ENCODE measurements around the gene BICD1.

BICD1 gene

DNA sequence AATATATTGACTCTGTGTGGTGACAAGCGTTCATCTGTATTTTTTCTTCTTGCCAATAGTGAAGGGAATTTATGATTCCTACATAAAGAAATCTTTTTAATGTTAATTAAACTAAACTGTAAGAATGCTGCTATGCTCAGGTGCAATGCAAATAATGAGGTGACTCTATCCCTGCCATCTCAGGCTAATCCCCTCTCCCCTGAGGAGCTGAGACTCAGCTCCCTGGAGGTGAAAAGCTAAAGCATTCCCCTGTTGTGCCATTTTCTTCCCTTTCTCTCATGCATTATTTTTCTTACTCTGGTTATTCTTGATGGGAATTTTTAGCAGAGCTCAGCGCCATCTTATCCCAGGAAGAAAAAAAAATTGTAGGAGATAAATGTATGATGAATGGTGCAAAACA, 178.8 kb downstream of the BICD1 start:
- FAIRE-seq, result no peak

GRCh38 chr12:32290411-32290810, 183.8 kb downstream of the BICD1 start:
- FAIRE-seq, result no peak

DNA sequence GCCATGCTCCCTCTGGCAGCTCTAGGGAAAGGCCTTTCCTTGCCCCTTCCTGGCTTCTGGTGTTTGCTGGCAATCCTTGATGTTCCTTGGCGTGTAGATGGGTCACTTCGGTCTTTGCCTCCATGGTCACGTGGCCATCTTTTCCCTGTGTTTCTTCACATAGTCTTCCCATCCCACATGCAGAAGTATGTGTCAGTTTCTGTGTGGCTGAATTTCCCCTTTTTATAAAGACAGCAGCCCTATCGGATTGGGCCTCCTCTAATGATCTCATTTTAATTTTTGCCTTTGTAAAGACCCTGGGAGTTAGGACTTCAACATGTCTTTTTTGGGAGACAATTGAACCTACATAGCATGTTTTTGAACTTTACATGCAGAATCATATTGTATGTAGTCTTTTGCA, 185.5 kb downstream of the BICD1 start:
- no peak for FAIRE-seq

DNA sequence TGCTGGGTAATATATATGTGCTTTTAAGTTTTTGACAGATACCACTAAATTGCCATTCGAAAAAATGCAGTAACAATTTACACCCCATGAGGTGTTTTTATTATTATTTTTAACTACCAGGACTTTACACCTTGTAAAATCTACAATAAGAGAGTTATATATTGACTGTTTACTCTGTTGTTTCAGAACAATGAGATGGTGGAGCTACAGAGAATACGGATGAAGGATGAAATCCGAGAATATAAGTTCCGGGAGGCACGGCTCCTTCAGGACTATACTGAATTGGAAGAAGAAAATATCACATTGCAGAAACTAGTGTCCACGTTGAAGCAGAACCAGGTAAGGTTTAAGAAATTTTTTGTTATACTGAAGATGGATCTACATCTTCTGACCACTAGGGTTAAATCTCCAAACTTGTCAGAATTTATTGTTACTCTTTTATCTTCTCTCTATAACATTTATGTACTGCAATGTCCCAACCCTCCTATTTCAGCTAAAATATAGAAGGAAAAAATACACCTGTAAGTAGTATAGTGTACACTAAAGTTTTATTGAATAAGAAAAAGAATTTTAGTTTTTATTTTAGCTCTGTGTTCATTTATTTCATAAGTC, 187.3 kb downstream of the BICD1 start:
- no peak for FAIRE-seq

DNA sequence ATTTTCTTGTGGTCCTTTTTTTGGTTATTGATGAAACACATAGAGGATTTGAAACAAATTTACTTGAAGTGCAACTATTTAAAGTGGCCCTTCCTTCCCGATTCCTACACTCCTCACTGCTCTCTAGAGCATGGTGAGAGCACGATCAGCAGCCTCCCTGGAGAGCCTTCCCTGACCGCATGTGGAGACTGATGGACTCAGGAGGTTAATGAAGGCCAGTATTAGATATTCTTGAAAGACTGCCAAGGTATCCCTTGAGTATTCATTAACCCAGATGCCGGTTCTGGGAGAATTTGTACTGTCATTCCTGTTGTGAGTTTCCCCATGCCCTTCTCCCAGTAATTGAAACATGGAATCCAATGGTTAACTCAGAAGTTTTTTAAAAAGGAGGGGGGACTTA, 189.9 kb downstream of the BICD1 start:
- FAIRE-seq, result no peak

DNA sequence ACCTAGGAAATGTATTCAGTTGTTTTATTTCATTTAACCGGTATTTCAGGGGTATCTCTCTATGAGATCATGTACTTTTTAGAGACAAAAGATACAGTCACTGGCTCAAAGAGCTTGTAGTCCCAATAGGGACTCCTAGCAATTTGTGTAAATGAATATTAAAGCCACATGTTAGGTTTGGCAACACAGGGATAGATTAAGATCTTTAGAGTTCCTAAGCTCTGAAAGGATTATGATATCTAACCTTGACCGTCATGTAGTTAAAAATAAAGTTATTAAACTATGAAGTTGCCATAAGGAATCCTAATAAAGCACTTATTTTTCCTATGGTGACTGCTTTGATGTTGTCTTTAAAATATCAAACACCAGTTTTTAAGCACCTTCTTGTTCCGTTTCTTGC, 192.3 kb downstream of the BICD1 start:
- no peak for FAIRE-seq

DNA sequence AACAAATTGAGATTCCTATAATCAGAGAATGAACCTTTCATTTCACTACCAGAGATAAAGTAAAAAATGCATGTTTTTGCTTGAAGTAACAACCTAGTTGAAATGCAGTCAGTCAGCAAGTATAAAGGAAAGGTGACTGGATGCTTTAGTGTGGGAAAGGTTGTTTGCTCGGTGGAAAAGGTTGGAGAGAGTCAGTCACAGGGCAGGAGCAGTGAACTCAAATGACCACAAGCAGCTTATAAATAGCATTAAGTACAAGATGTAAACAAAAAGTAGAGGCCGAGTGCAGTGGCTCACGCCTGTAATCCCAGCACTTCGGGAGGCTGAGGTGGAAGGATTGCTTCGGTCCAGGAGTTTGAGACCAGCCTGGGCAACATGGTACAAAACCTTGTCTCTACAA, 194.6 kb downstream of the BICD1 start:
- no peak for FAIRE-seq

- no peak for FAIRE-seq
These were observed 195.8 kb downstream of the BICD1 start for GRCh38 chr12:32302218-32303173.

GRCh38 chr12:32303174-32303549, 196.5 kb downstream of the BICD1 start:
- no peak for FAIRE-seq

- peak; percentile 96 for FAIRE-seq
These were observed 198.5 kb downstream of the BICD1 start for GRCh38 chr12:32305163-32305562.

DNA sequence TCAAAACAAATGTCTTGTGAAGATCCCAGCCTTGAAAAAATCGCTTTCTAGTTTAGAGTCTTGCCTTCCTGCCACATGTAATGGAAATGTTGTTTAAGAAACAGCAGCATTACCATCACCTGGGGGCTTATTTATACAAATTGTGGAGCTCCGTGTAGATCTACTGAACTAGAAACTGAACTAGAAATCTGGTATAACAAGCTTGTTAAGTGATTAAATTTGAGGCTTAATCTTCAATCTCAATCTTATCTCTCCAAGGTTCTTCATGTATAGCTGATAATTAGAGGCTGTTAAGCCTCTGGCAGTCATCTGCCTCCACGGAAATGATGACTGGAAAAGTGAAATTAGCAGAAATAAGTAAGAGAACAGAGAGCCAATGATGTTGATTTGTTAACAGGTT, 200.7 kb downstream of the BICD1 start:
- FAIRE-seq, result no peak

DNA sequence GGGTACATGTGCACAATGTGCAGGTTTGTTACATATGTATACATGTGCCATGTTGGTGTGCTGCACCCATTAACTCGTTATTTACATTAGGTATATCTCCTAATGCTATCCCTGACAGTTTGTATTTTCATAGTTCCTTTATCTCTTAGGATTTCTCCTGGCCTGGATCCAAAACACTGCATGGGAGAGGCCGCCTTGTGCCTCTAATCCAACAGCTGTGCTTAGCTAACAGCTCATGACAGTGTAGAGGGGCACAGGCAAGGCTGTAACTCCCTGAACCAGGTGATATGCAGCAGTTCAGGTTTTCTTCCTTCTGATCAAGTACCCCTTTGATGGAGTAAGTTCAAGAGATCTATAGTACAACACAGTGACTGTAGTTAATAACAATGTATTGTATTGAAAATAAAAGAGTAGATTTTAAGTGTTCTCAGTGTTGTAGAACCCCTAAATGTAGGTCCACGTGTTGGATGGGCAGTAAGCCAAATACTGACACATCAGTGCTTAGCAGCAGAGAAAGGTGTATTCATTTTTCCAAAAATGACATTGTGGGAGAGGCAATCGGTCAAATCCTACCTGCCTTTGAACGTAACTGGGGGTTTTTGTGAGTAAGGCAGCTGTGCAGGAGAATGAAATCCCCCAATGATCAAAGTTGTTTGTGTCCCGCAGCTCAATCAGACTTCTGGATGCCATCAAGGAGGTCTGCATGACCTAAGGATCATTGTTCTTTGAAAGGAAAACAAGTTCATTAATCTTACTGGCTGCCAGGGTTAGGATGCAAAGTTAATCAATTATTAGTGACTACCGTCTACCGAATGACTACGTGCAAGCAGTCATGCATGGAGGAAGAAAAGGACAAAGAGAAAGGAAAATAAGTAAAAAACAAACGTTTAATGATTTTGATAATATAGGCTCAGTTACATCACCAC, 203.4 kb downstream of the BICD1 start:
- no peak for FAIRE-seq

- FAIRE-seq, result peak; percentile 34
These were observed 205.5 kb downstream of the BICD1 start for GRCh38 chr12:32312049-32312670.

GRCh38 chr12:32322354-32322753, 215.7 kb downstream of the BICD1 start:
- FAIRE-seq, result no peak

GRCh38 chr12:32331133-32331532, 224.5 kb downstream of the BICD1 start:
- FAIRE-seq, result no peak

DNA sequence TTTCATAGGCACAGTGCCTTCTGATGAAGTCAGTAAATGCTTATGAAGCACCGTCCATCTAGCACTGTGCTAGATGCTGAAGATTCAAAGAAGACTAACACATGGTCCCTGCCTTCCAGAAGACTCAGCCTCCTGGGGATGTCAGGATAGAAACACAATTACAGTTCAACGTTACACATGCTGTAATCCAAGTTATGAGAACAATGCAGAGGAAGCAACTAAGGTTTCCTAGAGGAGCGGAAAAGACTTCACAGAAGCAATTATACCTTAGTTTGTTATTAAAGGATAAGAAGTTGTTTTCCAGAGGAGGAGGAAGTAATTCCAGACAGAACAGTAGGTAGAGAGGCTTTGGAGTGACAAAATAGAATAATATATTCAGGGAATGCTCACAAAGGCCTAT, 225.8 kb downstream of the BICD1 start:
- no peak for FAIRE-seq

GRCh38 chr12:32334371-32334777, 227.7 kb downstream of the BICD1 start:
- FAIRE-seq, result no peak

- no peak for FAIRE-seq
These were observed 229.6 kb downstream of the BICD1 start for GRCh38 chr12:32336261-32336660.

DNA sequence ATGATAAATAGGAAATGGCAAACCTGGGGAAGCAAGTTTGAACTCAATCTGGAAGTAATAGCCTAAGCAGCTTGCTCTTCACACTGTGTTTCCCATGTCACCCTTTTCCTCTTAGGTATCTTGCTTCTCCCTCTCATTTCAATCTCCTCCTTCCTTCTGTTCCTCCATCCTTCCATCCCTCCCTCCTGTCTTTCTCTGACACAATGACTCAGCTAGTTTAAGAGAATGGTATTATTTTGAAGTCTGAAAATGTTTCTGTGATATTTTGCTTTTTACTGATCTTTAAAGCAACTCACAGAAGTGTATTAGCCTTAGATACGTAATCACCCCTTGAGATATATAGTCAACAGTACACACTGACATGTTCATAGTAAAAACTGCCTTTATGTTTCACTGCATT, 236.8 kb downstream of the BICD1 start:
- FAIRE-seq, result no peak

GRCh38 chr12:32344047-32344446, 237.4 kb downstream of the BICD1 start:
- no peak for FAIRE-seq

- no peak for FAIRE-seq
These were observed 246.9 kb downstream of the BICD1 start for GRCh38 chr12:32353540-32353939.

DNA sequence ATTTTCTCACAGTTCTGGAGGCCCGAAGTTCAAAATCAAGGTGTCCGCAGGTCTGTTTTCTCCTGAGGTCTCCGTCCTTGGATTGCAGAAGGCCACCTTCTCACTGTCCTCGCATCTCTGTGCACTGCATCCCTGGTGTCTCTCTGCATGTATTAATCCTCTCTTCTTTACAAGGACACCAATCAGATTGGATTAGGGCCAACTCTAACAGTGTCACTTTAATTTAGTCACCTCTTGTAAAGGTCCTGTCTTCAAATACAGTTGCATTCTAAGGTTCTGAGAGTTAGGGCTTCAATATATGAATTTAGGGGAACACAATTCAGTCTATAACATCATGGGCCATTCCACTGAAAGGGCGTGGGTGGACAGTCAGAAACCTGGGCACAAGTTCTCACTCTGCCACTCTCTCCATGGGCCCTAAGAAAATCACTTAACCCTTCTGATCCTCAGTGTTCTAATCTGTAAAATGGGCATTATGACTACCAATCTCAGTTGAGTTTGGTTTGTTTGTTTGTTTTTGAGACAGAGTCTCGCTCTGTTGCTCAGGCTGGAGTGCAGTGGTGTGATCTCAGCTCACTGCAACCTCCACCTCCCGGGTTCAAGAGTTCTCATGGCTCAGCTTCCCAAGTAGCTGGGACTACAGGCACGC, 251.1 kb downstream of the BICD1 start:
- no peak for FAIRE-seq

Measured in TTC549 (cell line).